Measurements from ENCODE around the gene SFRP2.

Gene SFRP2

DNA sequence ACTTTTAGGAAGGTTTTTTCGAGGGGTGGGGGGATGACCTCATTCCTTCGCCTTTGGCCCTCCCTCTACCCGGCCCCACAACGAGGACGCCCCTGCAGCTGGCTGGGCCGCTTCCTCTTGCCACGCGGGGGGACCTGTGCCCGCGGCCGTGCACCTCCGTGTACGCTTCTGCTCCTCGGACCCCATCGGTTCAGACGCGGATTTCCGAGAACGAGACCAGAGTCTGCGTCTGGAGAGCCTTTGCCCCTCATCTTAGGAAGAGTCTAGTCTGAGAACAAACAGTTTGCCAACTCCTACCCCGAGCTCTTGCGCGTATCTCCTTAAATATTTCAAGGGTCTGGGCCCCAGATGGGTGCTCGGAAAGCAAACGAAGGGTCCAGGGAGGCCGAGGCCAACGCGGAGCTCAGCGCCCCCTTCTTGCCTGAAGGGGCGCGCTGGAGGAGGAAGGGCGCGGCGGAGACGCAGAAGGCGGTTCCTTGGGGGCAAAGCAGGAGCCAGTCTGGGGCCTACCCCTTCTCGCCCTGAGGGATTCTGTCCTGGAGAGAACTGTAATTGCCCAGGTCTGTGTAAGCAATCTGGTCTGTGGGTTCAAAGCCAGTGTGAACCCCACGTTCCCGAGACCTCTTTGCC, 3.9 kb upstream of the SFRP2 start:
- DNase-seq = no peak

DNA sequence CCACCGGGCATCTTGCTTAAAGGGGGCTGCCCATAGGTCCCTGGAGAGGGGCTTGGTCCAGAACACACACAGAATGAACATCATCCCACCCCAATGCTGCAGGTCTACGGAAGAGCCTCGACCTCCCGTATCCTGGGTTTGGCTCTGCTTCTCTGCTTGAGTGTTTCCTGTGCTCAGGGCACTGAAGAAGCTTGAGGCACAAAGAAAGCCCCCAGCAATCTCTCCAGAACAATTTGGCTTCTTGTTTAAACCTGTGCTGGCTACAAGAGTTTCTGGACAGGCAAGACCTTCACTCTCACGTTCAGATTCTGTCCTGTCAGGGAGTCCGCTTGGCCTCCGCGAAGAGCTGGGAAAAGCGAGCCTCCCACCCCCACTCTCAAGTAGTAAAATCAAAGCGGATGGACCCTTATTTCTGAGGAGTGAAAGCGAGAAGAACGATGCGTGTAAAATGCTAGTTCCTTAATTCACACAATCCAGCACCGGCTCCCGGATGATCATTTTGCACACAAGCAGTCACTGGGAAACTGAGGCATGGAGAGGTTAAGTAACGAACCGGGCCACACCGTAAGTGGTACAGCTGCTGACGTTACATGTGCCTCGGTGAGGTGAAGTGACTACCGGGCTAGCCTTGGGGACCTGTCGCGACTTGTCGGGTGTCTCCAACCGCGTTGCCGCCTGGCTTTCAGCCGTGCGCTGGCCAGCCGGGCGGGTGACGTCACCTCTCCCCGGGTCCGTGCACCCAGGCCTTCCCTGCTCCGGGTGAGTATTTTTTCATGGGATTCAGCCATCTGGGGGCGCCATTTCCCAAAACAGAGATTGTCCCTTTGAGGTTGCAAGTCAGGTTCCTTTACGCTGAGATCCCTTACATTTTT, 3.1 kb upstream of the SFRP2 start:
- no peak for DNase-seq

DNA sequence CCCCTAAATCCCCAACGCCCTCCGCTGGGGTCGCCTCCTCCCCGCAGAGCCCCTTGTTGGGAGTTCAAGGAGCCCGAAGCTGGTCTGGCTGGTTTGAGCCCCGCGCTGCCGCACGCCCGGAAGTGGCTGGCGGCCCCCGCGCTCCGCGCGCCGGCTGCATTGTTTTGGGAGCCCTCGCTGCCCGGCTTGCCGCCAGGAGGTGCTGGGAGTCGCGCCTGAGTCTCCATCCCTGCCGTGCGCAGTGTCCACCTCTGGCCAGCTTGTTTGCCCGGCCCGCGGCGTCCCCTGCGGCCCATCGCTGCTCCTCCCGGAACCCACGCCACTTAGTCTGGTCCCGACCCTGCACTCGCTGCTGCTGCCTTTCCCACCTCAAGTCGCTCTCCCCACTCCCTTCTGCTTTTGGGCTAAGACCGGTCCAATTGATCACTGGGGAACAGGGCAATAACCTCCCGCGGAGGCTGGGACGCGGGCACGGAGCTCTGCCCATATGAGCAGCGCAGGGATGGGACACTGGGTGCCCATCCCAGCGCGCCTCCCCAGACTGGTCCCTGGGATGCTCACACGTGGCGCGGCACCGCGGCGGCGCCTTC, 2.2 kb upstream of the SFRP2 start:
- no peak for DNase-seq

DNA sequence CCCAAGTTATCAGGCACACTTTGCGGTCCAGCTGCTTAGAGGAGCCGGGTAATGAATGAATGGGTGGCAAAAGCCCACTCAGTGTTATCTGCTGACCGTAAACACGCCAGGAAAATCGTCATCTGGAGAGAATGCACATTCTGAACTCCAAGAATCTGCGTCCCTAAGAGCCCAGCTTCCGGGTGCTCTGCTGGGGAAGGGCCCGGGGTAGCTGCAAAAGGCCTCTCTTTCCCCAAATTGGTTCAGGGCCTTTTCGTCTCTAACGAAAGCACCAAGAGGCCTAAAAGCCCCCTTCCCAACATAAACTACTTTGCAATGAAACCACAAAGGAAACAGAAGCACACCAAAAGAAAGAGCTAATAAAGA, 1.6 kb upstream of the SFRP2 start:
- no peak for DNase-seq

DNA sequence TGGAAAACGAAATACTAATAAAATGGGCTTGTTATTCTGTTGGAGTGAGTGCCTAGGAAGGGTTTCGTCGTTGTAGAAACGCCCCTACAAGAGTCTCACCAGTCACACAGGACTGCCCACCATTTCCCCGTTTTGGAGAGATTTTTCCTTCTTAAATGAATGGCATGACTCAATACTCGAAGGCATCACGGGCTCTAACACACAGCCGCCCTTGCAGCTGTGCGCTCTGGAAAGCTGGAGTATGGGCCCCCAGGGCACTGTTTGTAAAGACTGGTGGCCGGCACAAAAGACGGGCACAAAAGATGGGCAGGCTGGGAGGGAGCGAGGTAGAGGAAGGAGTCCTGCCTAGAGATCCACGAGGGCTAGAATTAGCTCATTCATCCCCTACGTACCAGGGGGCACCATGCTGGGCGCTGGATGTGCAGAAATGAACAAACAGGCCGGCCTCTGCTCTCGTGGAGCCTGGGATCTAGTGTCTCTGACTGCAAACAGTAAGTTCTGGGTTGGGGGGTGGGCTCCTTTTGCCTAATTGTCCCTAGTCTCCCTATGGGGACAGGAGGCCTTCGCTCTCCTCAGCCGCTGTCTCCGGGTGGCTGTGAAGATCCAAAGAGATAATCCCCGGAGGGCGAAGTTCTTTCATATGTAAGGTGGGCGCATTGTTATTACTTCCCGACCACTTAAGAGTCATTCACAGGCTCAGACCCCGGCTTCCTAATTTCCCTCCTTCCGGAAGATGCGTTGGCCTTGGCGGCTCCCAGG, 1.0 kb upstream of the SFRP2 start:
- no peak for DNase-seq

DNA sequence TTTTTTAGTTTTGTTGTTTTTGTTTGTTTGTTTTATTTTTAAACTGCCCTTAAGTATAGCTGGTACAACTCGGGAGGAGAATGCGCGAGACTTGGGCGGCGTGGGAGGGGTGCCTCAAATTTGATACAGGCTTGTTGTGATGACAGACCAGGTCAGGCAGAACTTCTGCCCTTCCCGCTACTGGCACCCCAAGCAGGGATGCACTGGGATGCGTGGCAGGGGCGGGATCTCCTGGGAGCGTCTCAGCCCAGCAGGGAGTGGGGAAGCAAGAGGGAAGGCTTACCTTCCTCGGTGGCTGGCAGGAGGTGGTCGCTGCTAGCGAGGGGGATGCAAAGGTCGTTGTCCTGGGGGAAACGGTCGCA, 851 bp downstream of the SFRP2 start:
- DNase-seq = no peak

DNA sequence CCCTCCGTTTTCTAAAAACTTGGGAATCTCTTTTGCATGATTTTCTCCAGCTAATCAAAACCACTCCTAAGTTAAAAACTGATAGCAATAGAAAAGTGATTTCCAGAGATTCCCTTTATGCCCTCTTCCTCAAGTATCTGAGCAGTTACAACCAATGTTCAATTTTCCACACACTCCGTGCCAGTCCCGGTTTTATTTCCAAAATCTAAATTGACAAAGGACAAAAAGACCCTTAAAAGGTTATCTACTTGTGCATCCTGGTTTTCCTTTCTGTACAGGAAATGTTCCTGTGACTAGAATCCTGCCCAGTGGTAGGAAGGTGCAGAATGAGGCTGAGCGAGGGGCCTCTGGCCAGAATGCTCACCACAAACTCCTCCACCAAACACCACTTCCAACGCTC, 1.3 kb downstream of the SFRP2 start:
- DNase-seq = no peak

DNA sequence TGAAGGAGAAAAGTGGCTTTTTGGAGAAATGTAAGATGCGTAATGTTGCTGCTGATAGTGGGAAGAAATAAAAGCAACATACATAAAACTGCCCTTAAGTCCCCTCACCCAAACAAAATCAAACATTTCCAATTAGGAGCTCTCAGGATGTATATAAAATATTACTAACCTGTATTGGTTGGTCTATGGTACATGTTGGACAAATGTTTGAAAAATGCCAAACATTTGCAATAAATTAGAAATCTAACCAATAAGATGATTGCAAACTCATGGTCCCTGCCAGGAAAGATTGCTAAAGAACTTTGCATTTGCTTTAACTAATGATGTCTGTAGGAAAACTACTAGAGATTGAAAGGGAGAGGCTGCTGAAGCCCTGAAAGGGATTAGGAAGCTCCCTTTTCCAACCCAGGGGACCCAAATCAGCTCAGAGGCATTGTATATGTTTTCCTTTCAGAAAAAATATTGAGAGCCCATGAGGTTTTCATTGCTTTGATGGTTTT, 1.8 kb downstream of the SFRP2 start:
- no peak for DNase-seq

DNA sequence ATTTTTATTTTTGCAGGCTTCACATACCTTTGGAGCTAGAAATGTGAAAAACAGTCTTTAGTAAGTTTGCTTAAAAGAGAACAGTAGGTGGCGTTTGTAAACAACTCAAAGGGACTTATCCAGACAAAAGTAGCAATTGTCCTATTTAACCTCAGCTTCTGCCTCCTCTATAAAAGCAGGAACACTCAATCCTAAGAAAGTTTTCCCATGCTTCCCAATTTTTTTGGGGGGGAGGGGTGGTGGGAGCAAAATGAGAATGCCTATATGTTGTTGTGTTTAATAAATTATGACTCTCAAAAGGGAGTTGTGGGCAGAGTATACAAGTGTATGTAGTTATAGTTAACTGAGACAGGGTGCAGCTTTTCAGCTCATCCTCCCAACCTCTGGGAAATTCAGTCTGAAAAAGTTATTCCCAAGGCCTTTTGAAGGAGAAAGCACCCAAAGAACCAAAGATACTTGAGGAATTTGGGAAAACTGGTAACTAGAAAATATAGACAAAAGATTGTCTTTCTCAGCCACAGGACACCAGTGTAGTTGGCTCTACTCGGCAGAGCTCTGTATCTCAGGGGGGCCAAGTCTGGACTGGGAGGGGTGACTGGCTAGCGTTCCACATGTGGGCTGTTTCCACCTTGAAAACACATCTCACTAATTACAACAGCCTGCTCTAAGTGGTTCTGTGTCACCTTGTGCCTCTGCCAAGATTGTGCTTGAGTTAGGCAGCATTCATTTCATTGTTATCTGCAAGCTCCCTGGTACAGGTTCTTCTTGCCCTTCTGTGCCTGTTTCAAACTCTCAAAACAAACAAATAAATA, 2.8 kb downstream of the SFRP2 start:
- no peak for DNase-seq

DNA sequence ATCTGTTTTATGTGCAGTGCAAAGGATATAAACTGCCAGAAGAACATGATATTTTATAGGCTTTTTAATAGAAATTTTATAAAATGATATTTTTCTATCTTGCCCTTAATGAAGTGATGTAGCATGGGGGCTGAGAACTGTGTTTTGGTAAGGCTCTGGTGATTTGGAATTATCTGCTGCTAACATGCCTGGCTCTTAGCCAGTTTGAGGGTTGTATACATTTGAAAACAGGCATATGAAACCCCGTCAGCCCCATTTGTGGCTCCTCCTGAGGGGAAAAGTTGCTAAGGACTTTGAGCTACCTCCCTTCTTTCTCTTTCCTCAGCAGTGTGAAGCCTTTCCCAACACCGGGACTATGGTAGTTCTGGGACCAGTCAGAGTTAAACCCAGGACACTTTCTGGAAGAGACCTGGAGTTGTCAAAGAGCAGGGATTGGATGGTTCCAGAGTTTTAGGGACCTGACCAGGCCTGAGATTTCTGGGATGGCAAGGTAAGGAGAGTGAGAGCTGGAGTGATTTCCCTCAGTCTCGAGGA, 4.7 kb downstream of the SFRP2 start:
- DNase-seq = no peak

DNA sequence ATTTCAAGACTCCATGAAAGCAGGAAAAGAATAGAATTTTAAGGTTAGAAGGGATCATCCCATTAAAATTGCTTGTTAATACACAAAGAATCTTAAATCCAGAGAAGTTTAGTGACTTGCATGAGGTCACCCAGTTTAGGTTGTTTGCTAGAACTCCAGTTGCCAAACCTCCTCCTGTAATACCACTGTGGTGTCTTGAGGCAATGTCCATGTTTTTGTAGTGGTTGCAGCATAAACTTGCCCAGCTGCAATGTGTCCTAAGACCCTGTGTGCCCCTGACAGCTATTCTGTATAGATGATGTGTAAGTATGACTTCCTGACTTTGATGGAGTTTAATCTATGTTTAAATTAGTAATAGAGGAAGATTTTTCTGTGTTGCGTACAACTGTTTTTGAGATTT, 6.3 kb downstream of the SFRP2 start:
- DNase-seq = no peak

DNA sequence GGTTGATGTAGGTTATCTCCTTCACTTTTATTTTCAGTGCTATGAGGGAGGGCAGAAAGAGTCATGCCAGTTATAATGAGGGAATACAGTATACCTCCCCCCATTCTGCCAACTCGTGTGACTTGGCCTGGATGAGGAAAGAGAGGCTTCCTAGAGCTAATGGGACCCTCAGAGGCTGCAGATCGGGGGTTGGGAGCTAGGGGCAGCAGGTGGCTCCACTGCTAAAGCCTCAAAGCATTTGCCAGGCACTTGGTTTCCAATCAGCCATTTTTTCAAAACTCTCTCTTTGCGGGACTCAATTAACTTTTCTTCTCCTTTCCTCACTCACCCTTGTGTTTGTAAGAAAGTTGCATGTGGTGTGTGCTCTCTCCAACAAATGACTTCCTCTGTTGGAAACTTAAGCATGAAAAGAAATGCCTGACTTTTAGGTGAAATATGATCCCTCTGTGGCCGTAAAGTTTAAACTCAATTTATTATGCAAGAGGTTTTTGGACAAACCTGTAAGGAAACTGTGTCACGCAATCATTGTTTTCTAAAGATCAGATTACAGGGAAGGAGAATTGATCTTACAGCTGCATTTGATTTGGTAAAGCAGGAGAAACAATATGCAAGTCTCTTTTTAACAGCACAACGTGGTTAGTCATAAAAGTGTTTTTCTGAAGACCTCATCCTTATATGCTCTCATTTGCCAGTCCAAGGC, 7.0 kb downstream of the SFRP2 start:
- DNase-seq = no peak

DNA sequence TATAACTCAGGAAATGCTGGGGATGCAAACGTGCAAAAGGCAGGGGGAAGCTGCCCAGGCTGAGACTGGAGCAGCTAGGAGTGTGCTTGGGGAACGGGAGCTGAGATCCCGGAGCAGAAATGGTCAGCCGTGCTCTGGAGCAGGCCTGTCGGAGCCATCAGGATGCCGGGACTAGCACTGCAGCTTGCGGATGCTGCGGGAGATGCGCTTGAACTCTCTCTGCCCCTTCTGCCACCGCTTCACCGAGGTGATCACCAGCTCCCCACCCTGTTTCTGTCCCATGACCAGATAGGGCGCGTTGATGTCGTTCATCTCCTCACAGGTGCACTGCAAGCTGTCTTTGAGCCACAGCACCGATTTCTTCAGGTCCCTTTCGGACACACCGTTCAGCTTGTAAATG, 7.6 kb downstream of the SFRP2 start:
- DNase-seq = no peak

DNA sequence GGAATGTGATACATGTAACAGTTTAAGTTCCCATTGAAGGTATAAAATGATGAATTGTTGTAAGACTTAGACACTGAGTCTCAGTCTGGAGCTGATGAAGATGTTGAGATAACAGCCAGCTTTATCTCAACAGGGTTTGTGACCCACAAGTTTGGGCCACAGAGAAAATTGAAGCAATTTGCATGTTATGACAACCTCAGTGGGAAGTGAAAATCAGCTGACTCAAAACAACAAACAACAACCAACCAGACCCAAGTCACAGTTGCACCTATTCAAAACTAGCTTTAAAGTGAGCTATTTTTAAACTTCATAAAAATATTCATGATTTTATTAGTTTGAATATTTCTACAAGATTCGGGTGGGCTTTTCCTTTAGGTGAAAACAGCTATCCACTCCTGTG, 8.0 kb downstream of the SFRP2 start:
- no peak for DNase-seq

DNA sequence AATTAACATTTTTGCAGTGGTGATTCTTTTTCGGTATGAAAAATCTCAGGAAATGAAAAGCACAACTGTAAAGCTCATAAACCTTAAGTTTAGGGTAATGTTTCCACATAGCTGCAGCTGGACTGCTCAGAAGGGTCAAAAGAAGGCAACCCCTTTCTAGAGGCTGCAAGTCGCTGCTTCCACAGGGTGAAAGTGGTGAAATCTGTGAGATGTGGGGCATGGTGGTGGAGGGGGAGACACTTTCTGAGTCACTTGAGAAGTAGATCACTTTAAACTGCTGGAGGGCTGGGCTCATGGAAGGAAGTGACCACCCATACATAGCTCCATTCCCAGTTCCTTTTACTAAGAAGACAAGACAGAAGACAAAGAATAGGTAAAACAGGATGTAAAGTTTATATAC, 8.7 kb downstream of the SFRP2 start:
- no peak for DNase-seq

DNA sequence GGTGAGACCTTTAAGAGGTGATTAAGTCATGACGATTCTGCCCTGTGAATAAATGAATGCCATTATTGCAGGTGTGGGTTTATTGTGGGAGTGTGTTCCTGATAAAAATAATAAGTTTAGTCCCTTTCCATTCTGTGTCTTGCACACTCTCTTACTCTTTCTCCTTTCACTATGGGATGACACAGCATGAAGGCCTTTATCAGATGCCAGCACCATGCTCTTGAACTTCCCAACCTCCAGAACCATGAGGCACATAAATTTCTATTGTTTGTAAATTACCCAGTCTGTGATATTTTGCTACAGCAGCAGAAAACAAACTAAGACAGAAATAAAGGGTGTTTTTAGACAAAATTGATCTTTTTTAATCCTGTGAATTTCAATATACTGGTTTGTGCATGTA, 10.5 kb downstream of the SFRP2 start:
- no peak for DNase-seq

DNA sequence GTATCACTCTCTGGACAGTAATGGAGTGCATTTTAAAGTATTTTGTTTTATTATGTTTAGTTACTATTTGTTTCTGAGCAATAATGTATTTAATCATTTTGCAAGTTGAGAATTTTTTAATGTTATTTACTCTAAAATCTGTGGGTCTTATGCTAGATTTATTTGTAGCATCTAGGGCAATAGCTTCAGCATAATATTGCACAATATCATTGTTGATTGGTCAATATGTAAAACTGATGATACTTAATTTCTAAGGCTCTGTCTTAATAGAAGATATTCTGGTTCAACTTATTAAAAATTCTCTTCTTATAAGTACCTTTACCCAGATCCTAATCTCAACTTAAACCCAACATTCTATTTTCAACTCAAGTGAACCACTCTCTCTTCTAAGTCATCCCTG, 11.5 kb downstream of the SFRP2 start:
- DNase-seq = no peak

DNA sequence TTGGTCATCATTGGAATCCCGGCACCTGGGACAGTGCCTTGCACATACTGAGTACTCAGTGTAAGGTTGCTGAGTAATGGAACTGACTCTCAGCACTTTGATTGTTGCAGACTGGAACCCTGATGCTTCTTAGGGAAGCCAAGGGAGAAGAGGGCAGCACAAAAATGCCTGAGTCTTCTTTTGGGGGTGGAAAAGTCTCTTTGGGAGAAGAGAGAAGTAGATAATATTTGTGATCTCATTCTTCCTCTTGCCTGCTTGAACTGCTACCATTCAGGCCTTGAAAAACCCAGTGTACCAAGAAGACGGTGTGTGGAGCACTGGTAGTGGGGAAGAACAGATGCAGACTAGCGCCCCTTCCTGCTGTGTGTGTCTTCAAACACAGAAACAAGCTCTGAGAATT, 12.3 kb downstream of the SFRP2 start:
- DNase-seq = no peak

DNA sequence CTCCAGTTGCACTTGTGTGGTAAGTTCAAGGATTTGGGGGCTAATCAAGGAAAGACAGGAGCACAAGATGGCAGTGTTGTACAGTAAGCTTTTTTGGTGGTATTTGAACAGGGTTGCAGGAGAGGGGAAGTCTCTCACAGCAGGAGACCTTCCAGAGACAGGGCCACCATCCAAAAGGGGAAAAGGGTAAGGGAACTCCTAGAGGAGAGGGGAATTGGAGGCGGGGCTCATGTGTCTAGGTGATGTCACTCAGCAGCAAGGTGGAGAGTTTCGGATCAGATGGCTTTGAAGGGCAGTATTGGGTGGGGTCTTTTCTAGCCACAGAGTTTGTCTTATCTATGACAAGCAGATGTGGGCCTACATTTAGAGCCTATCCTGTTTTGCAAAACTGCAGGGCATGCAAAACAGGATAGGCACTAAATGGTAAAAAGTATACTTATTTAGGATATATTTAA, 15.6 kb downstream of the SFRP2 start:
- DNase-seq = no peak

DNA sequence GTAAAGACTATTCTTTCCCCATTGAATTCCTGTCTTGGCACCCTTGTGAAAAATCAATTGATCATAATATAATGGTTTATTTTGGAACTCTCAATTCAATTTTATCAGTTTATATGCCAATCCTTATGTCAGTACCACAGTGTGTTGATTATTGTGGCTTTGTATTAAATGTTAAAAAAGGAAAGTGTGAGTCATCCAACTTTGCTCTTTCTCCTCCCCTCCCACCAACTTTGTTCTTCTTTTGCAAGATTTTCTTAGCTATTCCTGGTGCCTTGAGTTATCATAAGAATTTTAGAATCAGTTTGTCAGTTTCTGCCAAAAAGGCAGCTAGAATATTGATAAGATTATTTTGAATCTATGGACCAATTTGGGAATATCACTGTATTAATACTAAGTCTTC, 17.8 kb downstream of the SFRP2 start:
- no peak for DNase-seq

DNA sequence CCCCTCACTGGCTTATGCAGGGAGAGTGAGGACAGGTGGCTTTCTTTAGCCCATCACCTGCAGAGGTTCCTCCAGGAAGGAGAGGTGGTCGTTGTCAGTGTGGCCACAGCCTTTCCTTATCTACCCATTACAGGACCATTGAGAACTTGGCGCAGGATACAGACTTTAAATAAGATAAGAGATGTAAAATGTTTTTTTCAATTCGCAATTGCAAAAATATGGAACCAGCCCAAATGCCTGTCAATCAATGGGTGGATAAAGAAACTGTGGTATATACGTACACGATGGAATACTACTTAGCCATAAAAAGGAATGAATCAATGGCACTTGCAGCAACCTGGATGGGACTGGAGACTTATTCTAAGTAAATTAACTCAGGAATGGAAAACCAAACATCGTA, 22.1 kb downstream of the SFRP2 start:
- no peak for DNase-seq

DNA sequence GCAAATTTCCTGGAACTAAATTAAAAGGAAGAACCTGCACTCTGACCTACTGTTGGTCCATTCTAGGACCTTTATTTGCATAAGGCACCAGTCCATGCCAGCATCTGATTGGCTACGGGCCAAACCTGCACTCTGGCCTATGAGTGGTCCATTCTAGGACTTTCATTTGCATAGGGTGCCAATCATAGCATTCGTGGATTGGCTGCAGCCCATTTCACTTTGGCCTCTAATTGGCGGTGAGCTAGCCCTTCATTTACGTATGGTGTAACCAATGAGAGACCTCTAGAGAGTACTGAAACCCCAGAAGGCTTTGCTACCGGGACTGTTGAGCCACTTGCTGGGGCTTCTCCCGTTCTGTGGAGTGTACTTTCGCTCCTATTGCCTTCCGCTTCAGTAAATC, 23.0 kb downstream of the SFRP2 start:
- DNase-seq = no peak
